NOMO-1 (cell line): Measurements from ENCODE around the gene CDC14B.
"Not testable (repeated sequence)": the region's sequence is repeated elsewhere in the genome, so short reads cannot be mapped to it uniquely, and the experiment has no call there.

Experiments used
- DNase-seq, 2 experiments: peaks; one replicate each; lab custom pipeline; 2025; ENCODE audit not compliant: unreplicated experiment in 2 of 2; lab: John Stamatoyannopoulos, UW

Gene CDC14B

DNA sequence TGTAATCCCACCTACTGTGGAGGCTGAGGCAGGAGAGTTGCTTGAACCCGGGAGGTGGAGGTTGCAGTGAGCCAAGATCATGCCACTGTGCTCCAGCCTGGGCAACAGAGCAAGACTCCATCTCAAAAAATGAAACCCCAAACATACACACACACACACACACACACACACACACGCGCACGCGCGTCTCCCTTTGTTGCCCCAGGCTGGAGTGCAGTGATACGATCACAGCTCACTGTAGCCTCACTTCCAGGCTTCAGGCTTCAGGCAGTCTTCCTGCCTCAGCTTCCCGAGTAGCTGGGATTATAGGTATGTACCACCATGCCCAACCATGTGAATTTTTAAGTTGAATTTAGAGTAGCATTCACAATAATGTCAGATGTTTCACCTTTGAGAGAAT is 13.9 kb upstream of the CDC14B start:
- DNase-seq, result not testable (repeated sequence)

GRCh38 chr9:96626912-96627311 is 7.3 kb upstream of the CDC14B start:
- no peak for DNase-seq

- DNase-seq, result no peak
These were observed 2.0 kb upstream of the CDC14B start for GRCh38 chr9:96621618-96622017.

GRCh38 chr9:96620832-96621269 is 1.2 kb upstream of the CDC14B start:
- no peak for DNase-seq

- no peak for DNase-seq
These were observed 505 bp upstream of the CDC14B start for GRCh38 chr9:96620181-96620514.

GRCh38 chr9:96619124-96619465 is 548 bp downstream of the CDC14B start:
- DNase-seq, result no peak

GRCh38 chr9:96618209-96619123 is 1.2 kb downstream of the CDC14B start:
- peak in 1 of 2 experiments; percentile 19 for DNase-seq

- no peak for DNase-seq
These were observed 2.0 kb downstream of the CDC14B start for GRCh38 chr9:96617439-96618185.

GRCh38 chr9:96616817-96617438 is 2.7 kb downstream of the CDC14B start:
- no peak for DNase-seq

DNA sequence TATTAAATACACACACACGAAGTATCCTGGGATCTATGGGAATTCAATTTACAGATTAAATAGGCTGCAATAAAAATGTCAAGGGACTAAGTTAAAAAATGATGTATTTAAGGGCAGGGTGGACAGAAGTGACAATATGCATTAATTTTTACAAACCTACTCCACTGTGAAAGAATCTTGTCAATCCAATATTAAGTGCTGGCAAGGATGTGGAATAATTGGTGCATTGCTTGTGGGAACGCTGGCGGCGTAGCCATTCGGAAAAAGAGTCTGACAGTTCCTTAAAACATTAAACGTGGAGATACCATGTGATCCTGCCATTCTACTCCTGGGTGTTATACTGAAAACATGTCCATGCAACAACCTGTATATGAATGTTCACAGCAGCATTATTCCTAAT is 4.2 kb downstream of the CDC14B start:
- DNase-seq, result no peak

DNA sequence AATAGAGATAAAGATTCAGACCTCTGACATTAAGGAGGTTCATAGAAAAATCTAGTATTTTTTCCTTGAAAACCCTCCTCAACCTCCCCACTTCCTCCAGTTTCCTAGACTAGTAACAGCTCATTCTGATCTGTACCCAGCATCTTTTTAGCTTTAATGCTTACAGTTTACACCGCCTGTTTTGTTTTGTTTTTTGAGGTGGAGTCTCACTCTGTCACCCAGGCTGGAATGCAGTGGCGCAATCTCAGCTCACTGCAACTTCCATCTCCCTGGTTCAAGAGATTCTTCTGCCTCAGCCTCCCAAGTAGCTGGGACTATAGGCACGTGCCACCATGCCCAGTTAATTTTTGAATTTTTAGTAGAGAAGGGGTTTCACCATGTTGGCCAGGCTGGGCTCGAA is 5.0 kb downstream of the CDC14B start:
- DNase-seq, result not testable (repeated sequence)

DNA sequence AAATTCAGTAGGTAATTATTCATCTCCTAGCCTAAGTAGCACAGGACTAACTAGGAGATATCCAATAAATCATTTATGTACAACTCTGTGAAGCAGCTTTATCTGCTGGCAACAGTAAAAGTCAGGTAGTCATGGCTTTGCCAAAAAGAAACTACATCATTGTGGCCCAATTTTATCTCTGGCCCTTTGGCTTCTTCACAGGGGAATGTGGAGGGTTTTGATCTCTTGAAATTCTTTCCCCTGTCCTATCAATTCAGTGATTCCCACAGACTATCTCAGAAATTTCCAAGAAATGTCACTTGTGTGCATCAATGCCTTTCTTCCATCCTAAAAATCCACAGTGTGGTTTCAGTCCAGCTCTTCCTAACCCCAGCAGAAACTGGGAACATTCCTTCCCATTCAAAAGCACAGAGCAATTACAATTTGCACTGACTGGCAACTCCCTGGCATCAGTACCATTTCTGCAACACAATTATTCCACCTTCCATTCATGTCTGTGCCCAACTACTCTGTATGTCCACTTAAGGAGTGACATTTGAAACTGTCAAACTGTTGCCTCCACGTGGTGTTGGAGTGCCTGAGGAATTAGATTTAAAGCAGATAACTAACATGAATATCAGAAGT is 6.6 kb downstream of the CDC14B start:
- no peak for DNase-seq

DNA sequence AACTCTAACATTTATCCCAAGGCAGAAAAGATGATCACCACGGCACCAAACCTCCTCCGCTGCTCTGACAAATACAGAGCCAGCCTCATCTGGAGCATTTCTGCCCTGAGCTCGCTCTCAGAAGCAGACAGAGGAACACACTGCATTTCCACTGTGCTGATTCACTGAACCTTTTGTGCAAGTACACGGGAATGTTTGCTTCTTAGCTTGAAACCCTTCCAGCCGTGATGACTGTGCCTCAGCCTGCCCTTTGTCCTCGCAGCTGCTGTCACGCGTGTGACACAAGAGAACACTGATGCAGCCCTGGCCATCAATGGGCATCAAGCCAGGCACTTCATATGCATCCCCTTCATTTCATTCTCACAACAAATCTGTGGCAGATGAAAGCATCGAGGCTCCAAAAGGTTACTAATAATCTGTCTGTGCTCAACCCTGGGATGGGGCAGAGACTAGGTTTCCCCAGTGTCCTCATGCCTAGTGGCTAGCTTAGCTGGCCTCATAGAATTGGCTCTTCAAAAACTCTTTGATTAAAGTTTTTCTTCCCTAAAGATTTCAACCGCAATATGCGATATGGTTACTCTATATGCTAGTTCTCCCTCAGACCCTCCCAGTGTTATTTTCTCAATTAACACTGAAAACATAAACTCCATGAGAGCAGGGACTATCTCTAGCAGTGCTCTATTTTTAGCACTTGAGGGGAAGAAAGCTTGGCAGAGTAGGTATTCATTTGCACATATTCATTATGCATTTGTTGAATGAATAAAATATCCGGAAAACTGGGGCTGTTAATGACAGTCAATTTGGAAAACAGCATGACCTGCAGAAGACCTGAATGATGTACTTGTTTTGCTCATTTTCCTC is 7.3 kb downstream of the CDC14B start:
- no peak for DNase-seq

- DNase-seq, result no peak
These were observed 8.3 kb downstream of the CDC14B start for GRCh38 chr9:96611302-96611701.

DNA sequence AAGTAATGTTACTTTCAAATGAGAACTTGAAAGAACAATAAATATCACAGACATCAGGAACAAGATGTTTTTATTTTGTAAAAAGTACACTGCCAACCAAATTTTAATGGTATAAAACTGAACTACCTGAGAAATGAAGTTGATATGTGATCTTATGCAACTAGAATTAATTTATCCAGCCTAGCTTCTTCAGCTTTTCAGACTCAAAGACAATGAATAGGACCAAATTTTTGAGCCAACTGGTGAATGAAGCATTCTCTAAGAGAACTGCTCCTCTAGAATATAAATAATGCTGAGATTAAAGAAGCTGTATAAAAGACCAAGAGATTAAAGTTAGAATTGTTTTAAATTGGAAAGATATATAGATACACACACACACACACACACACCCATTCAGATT is 9.9 kb downstream of the CDC14B start:
- no peak for DNase-seq

DNA sequence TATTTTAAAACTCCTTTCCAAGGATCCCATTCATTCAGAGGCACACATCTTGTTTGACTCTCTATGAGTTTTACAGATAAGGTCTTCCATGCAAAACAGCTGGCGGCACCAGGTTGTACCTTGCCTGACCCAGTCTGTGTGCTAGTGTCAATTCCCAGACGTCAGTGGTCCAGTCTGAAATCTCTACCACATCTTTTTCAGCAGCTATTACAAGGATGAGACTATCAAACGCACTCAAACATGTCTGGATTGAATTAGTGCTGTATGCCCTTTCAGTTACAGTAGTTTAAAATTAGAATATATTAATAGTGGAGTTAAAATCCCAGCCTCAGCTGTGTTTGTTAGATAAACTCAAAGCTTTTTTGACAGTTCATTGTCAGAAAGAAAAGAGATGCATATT is 11.7 kb downstream of the CDC14B start:
- DNase-seq, result no peak

DNA sequence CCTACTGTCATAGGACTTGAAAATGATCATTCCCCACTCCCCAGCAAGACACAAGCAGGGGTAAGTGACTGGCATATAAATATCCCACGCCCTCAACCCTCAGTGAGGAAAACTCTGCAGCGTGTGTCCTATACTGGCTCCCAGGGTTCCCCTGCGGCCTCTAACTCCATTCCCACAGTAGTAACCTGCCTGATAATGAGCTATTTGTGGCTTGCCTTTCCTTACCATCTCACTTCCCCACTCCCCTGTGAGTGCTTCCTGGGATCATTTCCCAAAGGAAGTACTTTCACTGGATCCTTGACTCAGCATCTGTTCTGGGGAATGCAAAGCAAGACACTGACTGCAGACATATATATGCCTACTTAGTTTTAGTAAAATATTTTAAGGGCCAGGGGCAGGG is 14.3 kb downstream of the CDC14B start:
- no peak for DNase-seq

GRCh38 chr9:96604004-96604319 is 15.7 kb downstream of the CDC14B start:
- no peak for DNase-seq

DNA sequence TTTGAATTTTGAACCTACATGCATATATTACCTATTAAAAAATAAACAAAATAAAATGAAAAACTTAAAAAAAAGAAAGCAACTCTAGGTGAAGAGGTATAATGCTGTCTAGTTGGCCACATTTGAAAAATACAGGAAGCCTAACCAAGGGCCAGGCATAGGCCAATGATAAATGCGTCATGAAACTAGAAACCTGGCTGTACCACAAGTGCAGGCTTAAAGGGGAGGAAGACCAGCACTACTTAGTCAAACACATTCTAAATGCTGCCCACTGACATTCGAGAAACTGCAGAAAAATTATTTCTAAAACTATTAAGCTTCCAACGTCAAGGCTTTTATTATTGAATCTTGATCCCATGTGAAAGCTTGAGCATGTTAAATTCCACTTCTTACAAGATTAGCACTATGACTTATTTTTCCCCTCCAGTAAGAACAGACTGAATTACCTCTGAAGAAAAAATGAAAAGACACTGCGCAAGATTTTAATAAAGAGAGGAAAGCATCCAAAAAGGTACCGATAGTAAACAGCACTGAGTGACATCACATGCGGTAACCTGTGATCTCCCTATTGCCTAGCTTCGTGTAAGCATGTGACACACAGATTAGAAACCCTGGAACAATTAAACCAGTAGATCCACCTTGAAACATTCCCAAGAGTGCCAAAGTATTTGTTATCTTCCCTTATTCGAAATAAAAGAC is 16.2 kb downstream of the CDC14B start:
- no peak for DNase-seq

GRCh38 chr9:96599298-96599697 is 20.3 kb downstream of the CDC14B start:
- peak in 1 of 2 experiments; percentile 21 for DNase-seq
